Stimulated activated CD8-positive, alpha-beta memory T cell treated with anti-CD3 and anti-CD28 coated beads, Interleukin-12 subunit alpha, Interleukin-12 subunit beta, amount 100 ng/mL, for 24 hours (primary cell): ENCODE data around the gene LIN28A.
A peak's percentile ranks its signal among the peaks of the same experiment; 100 is the strongest.

Source experiments
- DNase-seq: peaks from one replicate; pipeline ENCODE4 v3.0.0-alpha.2; 2020; ENCODE audit errors: extremely low read depth

Gene LIN28A

DNA sequence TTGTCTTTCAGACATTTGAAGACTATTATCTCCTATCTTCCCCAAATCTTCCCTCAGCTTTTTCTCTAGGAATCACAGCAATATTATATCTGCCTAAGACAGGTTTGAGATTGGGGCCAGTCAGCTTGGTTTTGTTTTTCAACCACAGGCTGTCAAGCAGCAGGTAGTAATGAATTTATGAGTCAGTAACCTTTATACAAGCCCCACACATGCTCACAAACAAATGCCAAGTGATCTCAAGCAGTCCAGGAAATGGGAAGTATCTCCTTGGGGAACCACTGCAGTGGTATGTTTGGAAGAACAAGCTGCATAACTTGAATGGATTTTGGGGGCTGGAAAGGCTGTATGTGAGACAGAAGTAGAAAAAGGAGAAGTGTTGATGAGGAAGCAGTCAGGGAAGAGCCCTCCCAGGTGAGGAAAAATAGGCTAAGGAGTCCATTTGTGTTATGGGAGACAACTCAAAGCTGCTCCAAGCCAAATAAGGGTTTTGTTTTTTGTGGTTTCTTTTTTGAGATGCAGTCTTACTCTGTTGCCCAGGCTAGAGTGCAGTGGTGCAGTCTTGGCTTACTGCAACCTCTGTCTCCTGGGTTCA lies 23.6 kb downstream of the LIN28A start:
- no peak for DNase-seq

DNA sequence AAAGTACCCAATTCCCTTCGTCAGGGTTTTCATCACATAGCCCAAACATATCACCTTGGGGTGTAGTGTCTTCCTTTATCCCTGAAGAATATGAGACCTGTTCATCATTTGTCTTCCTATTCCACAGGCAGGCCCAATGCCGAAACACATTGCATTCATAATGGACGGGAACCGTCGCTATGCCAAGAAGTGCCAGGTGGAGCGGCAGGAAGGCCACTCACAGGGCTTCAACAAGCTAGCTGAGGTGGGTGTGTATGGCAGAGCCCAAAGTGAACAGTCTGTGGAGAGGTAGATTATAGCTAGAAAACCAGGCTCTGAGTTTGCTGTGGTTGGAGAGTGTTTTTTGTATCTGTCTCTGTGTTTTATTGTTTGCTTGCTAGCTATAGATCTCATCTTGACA lies 27.4 kb downstream of the LIN28A start:
- DNase-seq = no peak

DNA sequence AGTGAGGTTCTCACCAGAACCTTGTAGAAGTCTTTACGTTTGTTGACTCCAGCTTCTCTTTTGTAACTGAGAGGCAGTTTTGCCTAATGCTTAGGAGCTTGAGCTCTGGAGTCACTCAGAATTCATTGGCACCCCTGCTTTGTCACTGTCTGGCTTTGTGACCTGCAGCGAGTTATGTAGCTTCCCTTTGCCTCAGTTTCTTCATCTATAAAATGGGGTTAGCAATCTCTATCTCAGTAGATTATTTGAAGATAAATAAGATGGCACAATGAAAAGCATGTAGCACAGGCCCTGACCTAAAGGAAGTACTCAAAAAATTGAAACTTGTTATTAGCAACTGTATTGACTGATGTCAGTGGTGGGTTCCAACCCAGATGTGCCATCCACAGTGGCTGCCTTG lies 29.6 kb downstream of the LIN28A start:
- no peak for DNase-seq

GRCh38 chr1:26449868-26450267 lies 39.3 kb downstream of the LIN28A start:
- no peak for DNase-seq

DNA sequence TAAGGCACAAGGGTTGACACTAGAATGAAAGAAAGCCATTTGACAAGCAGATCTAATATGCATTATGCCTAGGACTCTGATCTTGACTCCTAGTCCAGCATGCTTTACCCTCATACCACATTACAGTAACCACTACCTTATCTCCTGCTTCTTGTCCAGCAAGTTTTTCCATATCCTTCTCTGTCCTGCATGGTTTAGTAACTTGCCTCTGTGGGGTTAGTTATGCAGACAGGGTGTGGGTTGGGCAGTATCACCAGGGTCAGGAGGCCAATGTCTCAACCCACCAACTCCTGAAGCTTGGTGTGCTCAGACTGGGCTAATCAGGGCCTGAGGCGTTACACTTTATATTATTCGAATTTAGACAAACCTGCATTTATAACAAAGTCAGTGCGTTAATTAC lies 40.3 kb downstream of the LIN28A start:
- DNase-seq = no peak

GRCh38 chr1:26452459-26453183 lies 42.0 kb downstream of the LIN28A start:
- no peak for DNase-seq

DNA sequence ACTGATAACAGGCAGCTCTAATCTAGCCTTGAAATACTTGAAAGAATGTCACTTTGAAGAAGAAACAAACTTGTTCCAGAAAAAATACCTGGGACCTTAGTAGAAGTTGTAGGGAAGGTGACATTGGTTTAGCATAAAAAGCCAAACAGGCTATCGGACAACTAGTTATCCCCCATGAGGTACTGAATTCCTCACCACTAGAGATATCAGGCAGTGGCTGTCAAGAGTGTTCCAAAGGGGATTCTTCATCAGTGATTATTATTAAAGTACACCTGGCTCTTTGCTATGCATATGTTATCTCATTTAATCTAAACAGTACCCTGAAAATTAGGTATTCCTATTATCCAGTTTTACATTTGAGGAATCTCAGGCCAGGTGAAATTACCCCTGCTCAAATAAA lies 48.5 kb downstream of the LIN28A start:
- DNase-seq = no peak

DNA sequence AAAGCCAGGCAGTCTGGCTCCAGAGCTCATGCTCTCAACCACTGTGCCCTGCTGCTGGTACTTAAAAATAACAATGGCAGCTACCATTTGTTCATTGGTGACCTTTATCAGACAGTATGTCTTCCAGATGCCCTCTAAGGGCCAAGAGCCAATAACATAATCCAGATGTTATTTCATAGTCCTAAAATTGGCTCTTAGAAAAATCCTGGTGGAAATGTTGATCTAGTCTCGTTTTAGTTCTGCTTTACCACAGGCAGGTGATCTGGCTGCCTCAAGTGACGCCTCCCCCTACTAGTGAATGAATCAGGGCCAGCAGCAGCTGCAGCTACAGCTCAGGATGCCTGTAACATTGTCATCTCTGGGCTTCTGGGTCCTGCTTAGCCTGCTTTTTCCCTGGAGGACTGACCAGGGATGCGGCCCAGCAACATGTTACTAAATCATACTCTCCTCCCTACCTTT lies 49.0 kb downstream of the LIN28A start:
- no peak for DNase-seq

- no peak for DNase-seq
Observed at GRCh38 chr1:26468911-26469310, 58.3 kb downstream of the LIN28A start.

GRCh38 chr1:26469558-26469957 lies 58.9 kb downstream of the LIN28A start:
- DNase-seq = no peak

GRCh38 chr1:26470878-26471497 lies 60.4 kb downstream of the LIN28A start:
- DNase-seq = no peak

DNA sequence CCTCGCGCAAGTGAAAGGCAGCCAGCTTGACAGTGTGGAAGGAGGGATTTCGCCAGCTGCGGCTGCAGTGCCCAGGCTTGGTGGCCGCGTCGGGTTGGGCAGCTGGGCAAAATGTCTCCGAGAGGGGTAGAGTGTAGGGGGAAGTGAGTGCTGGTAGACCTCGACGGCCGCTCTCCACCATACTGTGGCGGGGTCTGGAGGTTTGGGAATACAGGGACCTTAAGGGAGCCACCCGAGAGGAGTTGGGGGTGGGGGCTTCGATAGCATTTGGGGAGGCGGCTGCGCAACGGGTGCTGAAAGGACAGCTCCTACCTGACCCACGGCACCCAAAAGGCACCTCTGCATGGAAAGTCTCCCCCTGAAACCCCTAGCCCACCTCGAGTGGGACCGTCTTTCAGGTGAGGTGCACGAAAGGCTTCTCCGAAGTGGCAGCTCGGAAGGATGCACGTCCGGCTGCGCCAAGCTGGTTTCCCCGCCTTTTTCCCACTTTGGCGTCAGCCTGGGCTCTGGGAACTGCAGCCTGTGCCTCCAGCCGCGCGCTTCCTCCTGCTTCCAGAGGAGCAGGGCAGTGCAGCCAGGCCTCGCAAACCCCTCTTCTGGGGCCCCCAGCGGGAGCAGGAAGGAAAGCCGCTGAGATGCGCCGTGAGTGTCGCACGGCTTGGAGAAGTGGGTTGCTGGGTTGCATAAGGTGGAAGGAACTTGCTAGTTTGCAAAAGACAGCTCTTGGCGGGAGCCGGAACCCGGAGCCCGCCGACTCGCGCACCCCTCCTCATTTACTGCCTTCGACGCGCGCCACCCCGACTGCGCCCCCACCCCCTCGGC lies 61.1 kb downstream of the LIN28A start:
- DNase-seq = no peak

DNA sequence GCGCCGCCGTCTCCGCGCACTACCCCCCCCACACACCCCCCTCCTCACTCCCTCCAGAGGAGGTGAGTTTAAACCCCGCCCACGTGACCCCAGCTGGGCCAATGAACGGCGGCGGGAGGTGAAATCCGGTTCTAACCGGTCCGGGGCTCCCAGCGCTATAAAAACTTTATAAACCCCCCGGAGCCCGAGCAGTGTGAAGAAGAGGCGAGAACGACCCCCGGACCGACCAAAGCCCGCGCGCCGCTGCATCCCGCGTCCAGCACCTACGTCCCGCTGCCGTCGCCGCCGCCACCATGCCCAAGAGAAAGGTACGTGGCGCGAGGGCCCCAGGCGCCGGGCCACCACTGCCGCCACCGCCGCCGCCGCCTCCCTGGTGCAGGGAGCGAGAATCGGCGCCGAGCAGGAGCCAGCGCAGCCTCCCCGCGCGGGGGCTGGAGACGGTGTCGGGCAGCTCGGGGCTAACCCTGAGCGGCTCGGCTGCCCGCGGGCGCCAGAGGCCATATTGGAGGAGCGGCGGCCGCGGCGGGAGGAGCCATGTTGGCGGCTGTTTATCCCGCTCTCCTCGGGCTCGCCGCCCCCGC lies 61.8 kb downstream of the LIN28A start, which contains the start of gene HMGN2:
Gene HMGN2 (plus strand): TSS at position 121 of the 581 bp plus-strand sequence. CDS start 173 bp downstream, at position 294.
- peak; percentile 79 for DNase-seq

GRCh38 chr1:26472901-26473845 lies 62.6 kb downstream of the LIN28A start:
- DNase-seq = peak; percentile 82

DNA sequence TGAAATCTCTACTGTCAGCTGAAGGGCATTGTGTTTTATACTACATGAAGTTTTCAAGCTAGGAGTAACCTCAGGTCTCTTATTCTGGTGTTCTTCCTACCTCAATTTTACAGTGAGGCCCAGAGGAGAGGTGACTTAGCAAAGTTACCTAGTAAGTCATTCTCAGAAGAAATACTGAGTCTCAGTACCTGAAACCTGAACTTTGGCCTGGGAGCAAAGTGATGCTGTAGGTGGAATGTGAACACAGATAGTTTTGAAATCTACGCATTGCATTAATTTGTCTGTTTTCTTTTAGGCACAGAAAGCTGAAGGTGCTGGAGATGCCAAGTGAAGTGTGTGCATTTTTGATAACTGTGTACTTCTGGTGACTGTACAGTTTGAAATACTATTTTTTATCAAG lies 64.2 kb downstream of the LIN28A start:
- DNase-seq = no peak

- no peak for DNase-seq
Observed at GRCh38 chr1:26475989-26476388, 65.4 kb downstream of the LIN28A start.

DNA sequence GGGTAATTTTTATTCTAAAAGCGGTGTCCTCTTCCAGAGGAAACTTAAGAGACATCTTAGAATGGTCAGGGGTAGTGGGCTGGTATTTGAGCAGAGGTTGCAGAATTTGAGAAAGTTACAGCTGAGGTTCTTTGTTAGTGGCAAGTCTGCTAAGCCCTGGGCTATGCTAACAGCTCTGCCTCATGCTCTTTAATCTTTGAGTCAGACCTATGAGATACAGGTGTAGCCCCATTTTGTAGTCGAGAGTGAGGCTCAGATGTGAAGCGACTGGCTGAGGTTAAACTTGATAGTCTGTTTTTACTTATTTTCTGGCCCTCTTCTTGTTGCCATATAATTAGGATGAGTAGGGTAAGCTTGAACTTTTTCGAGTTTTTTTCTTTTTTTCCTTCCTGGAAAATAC lies 66.3 kb downstream of the LIN28A start:
- DNase-seq = no peak

DNA sequence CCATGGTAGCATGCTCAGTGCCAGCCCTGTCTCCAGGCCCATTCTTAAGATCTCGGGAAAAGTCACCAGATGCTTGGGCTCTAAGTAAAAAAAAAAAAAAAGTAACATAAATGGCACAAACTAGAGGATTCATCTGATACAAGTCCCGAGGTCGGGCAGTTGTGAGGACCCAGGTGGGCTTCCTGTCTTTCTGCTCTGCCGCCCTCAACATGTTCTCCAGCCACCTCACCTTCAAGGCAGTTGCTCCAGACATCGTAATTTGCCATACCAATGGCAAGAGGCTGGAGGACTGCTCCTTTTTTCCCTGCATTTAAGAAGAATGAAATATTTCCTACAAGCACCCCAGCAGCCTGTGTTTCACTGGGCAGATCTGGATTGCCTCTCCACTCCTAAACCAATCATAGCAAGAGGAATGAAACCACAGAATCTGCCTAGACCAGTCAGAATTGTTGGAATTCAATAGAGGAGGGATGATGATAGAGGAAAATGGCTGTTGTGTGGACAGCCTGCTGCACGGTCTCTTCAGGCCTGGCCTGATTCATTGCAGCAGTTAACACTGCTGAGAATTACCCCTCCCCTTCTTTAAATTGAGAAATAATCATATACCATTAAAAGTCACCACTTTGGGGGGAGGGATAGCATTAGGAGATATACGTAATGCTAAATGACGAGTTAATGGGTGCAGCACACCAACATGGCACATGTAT lies 67.0 kb downstream of the LIN28A start:
- no peak for DNase-seq

DNA sequence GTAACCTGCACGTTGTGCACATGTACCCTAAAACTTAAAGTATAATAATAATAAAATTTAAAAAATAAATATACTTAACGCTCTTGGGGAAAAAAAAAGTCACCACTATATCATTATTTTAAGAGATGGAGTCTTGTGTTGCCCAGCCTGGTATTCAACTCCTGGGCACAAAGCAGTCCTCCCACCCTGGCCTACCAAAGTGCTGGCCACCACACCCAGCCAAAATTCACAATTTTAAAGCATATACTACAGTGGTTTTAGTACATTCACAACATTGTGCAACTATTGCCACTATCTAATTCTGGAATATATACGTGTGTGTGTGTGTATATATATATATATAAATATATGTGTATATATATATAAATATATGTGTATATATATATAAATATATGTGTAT lies 67.5 kb downstream of the LIN28A start:
- DNase-seq = no peak

- no peak for DNase-seq
Observed at GRCh38 chr1:26478988-26479387, 68.4 kb downstream of the LIN28A start.
